ENCODE measurements around the gene SLC34A1.

DNA sequence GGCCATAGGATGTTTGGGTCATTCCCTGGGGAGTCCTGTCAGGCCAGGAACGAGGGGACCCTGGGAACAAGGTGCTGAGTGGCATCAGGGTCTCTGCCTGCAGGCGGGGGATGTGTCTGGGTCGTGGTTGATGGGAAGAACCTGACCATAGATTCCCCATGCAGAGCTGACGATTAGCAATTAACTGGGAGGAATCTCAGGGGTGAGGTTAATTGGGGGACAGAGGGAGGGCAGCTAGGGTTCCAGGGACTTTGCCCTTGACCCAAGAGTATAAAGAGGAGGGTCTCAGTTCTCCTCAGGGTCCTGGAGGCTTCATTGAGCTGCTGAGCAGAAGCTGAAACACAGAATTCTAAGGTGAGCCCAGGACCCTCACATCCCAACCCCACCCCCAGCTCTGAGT lies at the start of gene SLC34A1:
- TF ChIP-seq, protein P1, sequence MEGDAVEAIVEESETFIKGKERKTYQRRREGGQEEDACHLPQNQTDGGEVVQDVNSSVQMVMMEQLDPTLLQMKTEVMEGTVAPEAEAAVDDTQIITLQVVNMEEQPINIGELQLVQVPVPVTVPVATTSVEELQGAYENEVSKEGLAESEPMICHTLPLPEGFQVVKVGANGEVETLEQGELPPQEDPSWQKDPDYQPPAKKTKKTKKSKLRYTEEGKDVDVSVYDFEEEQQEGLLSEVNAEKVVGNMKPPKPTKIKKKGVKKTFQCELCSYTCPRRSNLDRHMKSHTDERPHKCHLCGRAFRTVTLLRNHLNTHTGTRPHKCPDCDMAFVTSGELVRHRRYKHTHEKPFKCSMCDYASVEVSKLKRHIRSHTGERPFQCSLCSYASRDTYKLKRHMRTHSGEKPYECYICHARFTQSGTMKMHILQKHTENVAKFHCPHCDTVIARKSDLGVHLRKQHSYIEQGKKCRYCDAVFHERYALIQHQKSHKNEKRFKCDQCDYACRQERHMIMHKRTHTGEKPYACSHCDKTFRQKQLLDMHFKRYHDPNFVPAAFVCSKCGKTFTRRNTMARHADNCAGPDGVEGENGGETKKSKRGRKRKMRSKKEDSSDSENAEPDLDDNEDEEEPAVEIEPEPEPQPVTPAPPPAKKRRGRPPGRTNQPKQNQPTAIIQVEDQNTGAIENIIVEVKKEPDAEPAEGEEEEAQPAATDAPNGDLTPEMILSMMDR (IDR thresholded peaks at IDR 0.05 in 4 of 5, conservative IDR thresholded peaks at IDR 0.05 in 1 of 5), result no peak
- TF ChIP-seq POLR2A (IDR thresholded peaks at IDR 0.05), result no peak
